Kidney (tissue), 14 donors: Measurements from ENCODE around the gene PLPPR5. TPM values are rescaled to one million over a fixed set of nuclear protein-coding genes. Genes with fewer than 3 reads are reported as not detected.

ENCODE experiments used
- DNase-seq, 5 donors: peaks; one replicate each; pipeline ENCODE4 v3.0.0-alpha.2; 2013 to 2020
- FAIRE-seq: peaks from 2 replicates; lab custom pipeline; 2012; peaks lifted over from hg19 to GRCh38; lab: Jason Lieb, UNC
- H3K27ac ChIP-seq, 2 donors: one replicate each; pipeline ENCODE4 v1.7.0; 2013; ENCODE audit warnings: low read depth in 2 of 2, low read length in 2 of 2, inconsistent platforms in 1 of 2
- H3K27me3 ChIP-seq: one replicate; pipeline ENCODE4 v1.7.1; 2013; ENCODE audit warnings: low read length, inconsistent platforms; ENCODE audit not compliant: control insufficient read depth, insufficient read depth
- H3K36me3 ChIP-seq, 3 donors: one replicate each; pipeline versions ENCODE4 v1.7.0 to v1.7.1; 2013; ENCODE audit warnings: low read length in 3 of 3, control low read depth in 1 of 3, inconsistent platforms in 1 of 3; ENCODE audit not compliant: insufficient read depth in 3 of 3, control insufficient read depth in 2 of 3
- H3K4me1 ChIP-seq, 3 donors: one replicate each; pipeline versions ENCODE4 v1.7.0 to v1.7.1; 2013; ENCODE audit warnings: low read length in 3 of 3, inconsistent platforms in 1 of 3, low read depth in 1 of 3; ENCODE audit not compliant: control insufficient read depth in 2 of 3, insufficient read depth in 2 of 3
- H3K4me3 ChIP-seq, 3 donors: one replicate each; pipeline versions ENCODE4 v1.7.0 to v1.8.1; 2013; ENCODE audit warnings: low read length in 3 of 3, control low read depth in 1 of 3, inconsistent platforms in 1 of 3
- H3K9ac ChIP-seq, 3 donors: one replicate each; pipeline versions ENCODE4 v1.7.0 to v1.7.1; 2013; ENCODE audit warnings: low read length in 3 of 3, control low read depth in 1 of 3, inconsistent platforms in 1 of 3
- H3K9me3 ChIP-seq, 3 donors: one replicate each; pipeline versions ENCODE4 v1.7.0 to v1.7.1; 2013; ENCODE audit warnings: low read length in 3 of 3, control low read depth in 1 of 3, inconsistent platforms in 1 of 3; ENCODE audit not compliant: control insufficient read depth in 2 of 3, insufficient read depth in 1 of 3
- CTCF ChIP-seq: IDR thresholded peaks from 3 replicates; pipeline ENCODE4 v1.5.1; 2012; ENCODE audit warnings: mild to moderate bottlenecking, moderate library complexity, borderline replicate concordance; ENCODE audit not compliant: insufficient read depth; ENCODE audit errors: extremely low read depth
- intact Hi-C: fragments of 100-400 bp; cut with DNase I; formaldehyde crosslinking; loops from one replicate; pipeline ENCODE4 v1.11.1; 2022
- polyA plus RNA-seq: library from polyadenylated mRNA; stranded (reverse); fragments of 350-450 nt; fragmentation: Illumina TruSeq; extraction: RNeasy Lipid Tissue Mini Kit (QIAGEN cat#74804); gene quantifications from one replicate; pipeline ENCODE4 v1.2.3, GENCODE V29; 2014; ENCODE audit warnings: low read depth, low replicate concordance; ENCODE audit not compliant: insufficient read depth
- total RNA-seq: library from RNA; stranded (reverse); fragmentation: NEBNext Ultra II Directional; extraction: Animal tissue kit (Norgen Biotek cat#: 25700); gene quantifications from one replicate; pipeline ENCODE4 v1.2.1, GENCODE V29; 2021
- donor health status: control.
- donor health status: control.
- donor health status: control.
- donor health status: control.
- donor health status: control.
- donor health status: DM: yes; HTN: yes; CAD: no.
- donor health status: Normal renal cell carcinoma (clear cell type).

Gene PLPPR5
- total and polyA plus RNA-seq, 2 donors from 2014 or later, result 0.09 TPM; not detected in 1

- no peak for TF ChIP-seq CTCF
- H3K9me3 ChIP-seq, result no peaks in the 10 kb centered on the region
- no peak overlapping the region for H3K4me3 ChIP-seq
- no peaks in the 10 kb centered on the region for H3K36me3 ChIP-seq
- H3K27ac ChIP-seq, result no peak overlapping the region
- H3K9ac ChIP-seq, result no peak overlapping the region
- intact Hi-C loops, result no loop called here
- no peak for FAIRE-seq
- no peaks in the 10 kb centered on the region for H3K27me3 ChIP-seq
- no peak for DNase-seq
- H3K4me1 ChIP-seq, result no peaks in the 10 kb centered on the region
Observed at GRCh38 chr1:98860329-98860728, 144.3 kb downstream of the PLPPR5 start.

GRCh38 chr1:98854137-98854536, 150.5 kb downstream of the PLPPR5 start:
- H3K27ac ChIP-seq, result no peak overlapping the region
- H3K27me3 ChIP-seq, result no peaks in the 10 kb centered on the region
- no peak for TF ChIP-seq CTCF
- H3K4me3 ChIP-seq, result no peak overlapping the region
- no peak for FAIRE-seq
- H3K36me3 ChIP-seq, result no peaks in the 10 kb centered on the region
- DNase-seq, result no peak
- intact Hi-C loops, result no loop called here
- H3K9ac ChIP-seq, result no peak overlapping the region
- no peaks in the 10 kb centered on the region for H3K4me1 ChIP-seq
- no peaks in the 10 kb centered on the region for H3K9me3 ChIP-seq

- FAIRE-seq (no peak), DNase-seq (no peak)
- no peaks in the 10 kb centered on the region for H3K4me1 ChIP-seq
- H3K9me3 ChIP-seq, result no peaks in the 10 kb centered on the region
- no peak overlapping the region for H3K4me3 ChIP-seq
- no peak overlapping the region for H3K9ac ChIP-seq
- intact Hi-C loops, result no loop called here
- no peaks in the 10 kb centered on the region for H3K36me3 ChIP-seq
- no peak overlapping the region for H3K27ac ChIP-seq
- no peaks in the 10 kb centered on the region for H3K27me3 ChIP-seq
- TF ChIP-seq CTCF, result no peak
Observed at GRCh38 chr1:98849969-98850636, 154.6 kb downstream of the PLPPR5 start.

GRCh38 chr1:98842241-98842640, 162.4 kb downstream of the PLPPR5 start:
- Histone ChIP-seq H3K4me1 (peaks cover 0 to 2% (median 0%) of the 10 kb centered on the region in 3 donors), H3K9me3 (no peaks in the 10 kb centered on the region), H3K9ac (no peak overlapping the region), H3K36me3 (no peaks in the 10 kb centered on the region), H3K27ac (no peak overlapping the region), H3K27me3 (no peaks in the 10 kb centered on the region), H3K4me3 (no peak overlapping the region)
- intact Hi-C loops, result no loop called here
- FAIRE-seq, result no peak
- no peak for TF ChIP-seq CTCF
- no peak for DNase-seq
